GM12873 (cell line): ENCODE results near the gene UPK1B.

Source experiments
- TF ChIP-seq, protein P1 (sequence below): IDR thresholded peaks from 2 replicates; pipeline ENCODE4 v1.5.1; 2012; ENCODE audit warnings: low read depth, mild to moderate bottlenecking, moderate library complexity, low read length, control low read depth; ENCODE audit not compliant: insufficient read depth; ENCODE audit errors: missing control alignments

UPK1B gene

DNA sequence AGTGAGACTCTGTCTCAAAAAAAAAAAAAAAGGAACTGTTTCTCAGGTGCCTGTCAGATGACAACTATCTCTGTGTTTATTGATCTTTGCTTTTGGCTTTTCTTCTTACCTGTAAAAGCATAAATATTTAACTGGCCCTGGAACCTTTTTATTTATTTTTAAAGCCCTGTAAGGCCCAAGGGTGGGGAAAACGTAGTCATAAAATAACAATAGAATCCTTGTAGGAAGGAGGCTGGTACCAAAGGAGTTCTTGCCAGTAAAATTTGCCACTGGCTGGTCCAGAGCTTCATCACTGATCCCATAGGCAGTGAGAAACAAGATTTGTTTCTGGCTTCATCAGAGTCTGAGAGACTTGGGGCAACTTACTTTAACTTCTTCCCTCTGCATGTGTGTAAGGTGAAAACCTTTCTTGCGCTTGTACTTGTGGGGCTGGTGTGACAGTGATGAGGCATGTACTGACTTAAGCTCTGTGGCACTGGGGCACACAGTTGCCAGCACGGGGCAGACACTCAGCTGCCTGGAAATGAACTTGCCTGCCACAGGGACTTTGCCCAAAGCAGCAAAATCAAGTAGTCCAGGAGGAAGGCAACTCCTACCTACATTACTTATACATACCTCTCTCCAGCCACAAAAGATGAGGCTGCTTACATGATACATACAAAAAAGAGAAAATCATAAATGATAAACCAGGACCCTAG lies 47.7 kb downstream of the UPK1B start:
- TF ChIP-seq, protein P1, sequence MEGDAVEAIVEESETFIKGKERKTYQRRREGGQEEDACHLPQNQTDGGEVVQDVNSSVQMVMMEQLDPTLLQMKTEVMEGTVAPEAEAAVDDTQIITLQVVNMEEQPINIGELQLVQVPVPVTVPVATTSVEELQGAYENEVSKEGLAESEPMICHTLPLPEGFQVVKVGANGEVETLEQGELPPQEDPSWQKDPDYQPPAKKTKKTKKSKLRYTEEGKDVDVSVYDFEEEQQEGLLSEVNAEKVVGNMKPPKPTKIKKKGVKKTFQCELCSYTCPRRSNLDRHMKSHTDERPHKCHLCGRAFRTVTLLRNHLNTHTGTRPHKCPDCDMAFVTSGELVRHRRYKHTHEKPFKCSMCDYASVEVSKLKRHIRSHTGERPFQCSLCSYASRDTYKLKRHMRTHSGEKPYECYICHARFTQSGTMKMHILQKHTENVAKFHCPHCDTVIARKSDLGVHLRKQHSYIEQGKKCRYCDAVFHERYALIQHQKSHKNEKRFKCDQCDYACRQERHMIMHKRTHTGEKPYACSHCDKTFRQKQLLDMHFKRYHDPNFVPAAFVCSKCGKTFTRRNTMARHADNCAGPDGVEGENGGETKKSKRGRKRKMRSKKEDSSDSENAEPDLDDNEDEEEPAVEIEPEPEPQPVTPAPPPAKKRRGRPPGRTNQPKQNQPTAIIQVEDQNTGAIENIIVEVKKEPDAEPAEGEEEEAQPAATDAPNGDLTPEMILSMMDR, result no peak

DNA sequence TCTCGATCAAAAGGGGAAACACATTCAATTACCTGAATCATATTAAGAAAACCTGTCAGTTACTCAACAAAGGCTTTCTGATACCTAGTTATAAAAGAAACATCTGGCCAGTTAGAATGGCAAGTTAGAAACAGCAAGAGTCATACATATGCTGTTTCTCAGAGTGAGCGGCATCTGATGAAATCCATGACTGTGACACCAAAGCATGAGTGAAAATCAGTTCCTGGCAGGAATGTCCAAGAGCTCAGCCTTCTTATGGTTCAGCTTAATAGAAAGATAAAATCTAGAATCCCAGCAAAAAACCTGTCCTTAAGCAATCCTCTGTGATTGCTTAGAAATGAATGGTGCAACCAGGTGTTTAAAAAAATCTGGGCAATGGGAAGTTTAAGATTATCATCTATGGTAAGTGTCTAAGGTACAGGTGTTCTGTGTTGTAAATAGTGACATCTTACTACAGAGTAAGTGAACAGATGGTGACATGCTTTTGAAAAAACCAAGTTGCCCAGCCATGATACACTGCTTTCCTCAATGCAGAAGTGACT lies 48.5 kb downstream of the UPK1B start:
- TF ChIP-seq, protein P1, result no peak

DNA sequence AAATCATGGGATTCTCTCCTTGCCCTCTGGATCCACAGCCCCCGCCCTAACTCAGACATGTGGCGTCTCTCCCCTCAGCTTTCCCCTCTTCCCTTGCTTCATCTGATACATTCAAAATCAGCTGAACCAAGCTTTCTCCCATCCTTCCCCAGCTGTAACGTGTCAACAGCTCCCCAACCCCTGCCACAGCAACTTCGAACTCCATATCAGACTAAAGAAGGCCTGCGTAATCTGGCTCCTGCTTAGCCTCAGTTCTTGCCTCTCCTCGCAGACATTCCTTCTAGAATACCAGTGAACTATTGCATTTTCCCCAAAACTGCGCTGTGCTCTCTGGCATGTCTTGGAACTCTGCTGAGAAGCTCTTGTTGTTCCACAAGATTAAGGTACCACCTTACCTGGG lies 49.0 kb downstream of the UPK1B start:
- TF ChIP-seq, protein P1, result no peak

DNA sequence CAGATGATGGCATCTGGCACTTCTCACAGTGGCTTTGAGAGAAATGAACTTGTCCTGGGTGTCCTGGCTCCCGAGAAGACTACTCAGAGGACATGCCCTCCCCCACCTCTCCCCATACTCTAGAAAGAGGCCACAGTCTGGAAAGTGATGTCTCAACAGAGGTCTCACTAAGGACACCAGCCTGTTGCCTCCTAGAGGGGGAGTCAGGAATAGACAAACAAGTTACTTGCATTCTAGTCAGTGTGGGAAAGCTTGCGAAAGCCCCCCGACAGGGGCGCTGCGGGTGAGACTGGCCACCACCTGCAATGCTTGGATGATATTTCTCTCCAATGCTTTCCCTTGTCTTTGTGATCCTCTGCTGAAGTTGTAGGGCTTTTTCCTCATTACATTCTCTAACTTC lies 50.1 kb downstream of the UPK1B start:
- TF ChIP-seq, protein P1, result peak; percentile 13

DNA sequence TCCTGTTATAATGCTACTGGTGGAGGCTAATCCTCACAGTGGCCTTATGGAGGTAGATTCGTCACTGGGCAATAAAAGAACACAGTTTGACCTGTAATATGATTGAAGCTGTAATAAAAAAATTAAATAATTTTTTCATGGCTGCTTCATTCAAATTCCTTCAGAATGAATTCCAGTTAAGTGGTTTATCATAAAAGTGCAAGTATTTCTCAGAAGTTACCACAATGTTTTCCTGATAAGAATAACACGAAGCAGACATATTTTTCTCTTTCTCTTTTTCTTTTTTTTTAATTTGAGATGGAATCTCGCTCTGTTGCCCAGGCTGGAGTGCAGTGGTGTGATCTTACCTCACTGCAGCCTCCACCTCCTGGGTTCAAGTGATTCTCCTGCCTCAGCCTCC lies 51.7 kb downstream of the UPK1B start:
- TF ChIP-seq, protein P1, result no peak

DNA sequence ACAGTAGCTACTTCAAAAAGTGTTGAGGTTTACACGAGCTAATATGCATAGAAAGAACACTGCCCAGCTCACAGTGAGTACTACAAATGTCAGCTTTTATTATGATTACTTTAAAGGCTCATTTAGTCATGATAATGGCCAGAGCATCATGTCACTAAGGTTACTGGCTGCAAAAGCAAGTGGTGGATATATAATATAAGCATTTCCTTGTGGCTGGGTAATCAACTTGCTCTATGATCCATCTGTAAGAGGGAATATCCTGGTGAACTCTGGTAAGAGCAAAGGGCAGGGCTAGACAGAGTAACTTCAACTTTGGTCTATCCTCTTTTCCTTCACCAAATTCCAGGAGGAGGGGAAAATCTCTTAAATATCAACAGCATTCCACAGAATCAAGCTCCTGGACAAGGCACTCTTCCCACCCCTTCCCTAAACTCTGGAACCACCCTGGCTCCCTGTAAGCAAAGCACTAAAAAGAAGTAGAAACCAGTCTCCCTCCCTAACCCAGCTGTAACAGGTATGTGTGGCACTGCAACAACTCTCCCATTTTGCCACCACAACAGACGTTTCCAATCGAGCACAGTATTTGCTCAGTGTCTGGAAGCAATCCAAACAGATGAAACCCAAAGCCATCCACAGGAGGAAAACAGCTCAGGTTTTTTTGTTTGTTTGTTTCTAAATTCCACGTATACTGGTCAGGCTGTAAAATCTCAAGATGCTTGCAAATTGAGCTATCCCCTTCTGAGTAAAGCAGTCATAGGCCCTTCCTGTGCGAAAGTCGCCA lies 53.9 kb downstream of the UPK1B start:
- TF ChIP-seq, protein P1, result no peak
